Measurements from ENCODE around the gene PTPN13. TPM values are rescaled to one million over a fixed set of nuclear protein-coding genes. Genes with fewer than 3 reads are reported as not detected.

The PTPN13 gene
- total and polyA plus RNA-seq, 4 donors, result 21.7 to 170 (median 44.6) TPM

- H3K36me3 ChIP-seq (ENCODE audit: control insufficient read depth, insufficient read depth, low read length), result no peaks in the 10 kb centered on the region
- no peaks in the 10 kb centered on the region for H3K4me1 ChIP-seq (ENCODE audit: control insufficient read depth, insufficient read depth, low read length)
- no peaks in the 10 kb centered on the region for H3K27me3 ChIP-seq (ENCODE audit: control insufficient read depth, insufficient read depth, low read length)
- no peak overlapping the region for H3K4me3 ChIP-seq (ENCODE audit: low read depth, low read length)
- no peaks in the 10 kb centered on the region for H3K9me3 ChIP-seq (ENCODE audit: control insufficient read depth, insufficient read depth, low read length)
- WGBS (ENCODE audit: insufficient coverage), result no CpG with 5 or more reads among the region's 2 CpGs
- peak in 1 of 6 donors; percentile 19 for DNase-seq (ENCODE audit: low read depth in 4 of 6, low spot score in 6 of 6)
- H3K27ac ChIP-seq (ENCODE audit: low read depth, low read length), result no peak overlapping the region
Measured at GRCh38 chr4:86560447-86560846, 33.7 kb upstream of the PTPN13 start.

- no peak overlapping the region for H3K4me3 ChIP-seq (ENCODE audit: low read depth, low read length)
- no peak overlapping the region for H3K27ac ChIP-seq (ENCODE audit: low read depth, low read length)
- DNase-seq (ENCODE audit: low read depth in 4 of 6, low spot score in 6 of 6), result no peak
- no peaks in the 10 kb centered on the region for H3K27me3 ChIP-seq (ENCODE audit: control insufficient read depth, insufficient read depth, low read length)
- no peaks in the 10 kb centered on the region for H3K36me3 ChIP-seq (ENCODE audit: control insufficient read depth, insufficient read depth, low read length)
- no CpG with 5 or more reads among the region's 1 CpG for WGBS (ENCODE audit: insufficient coverage)
- no peaks in the 10 kb centered on the region for H3K4me1 ChIP-seq (ENCODE audit: control insufficient read depth, insufficient read depth, low read length)
- H3K9me3 ChIP-seq (ENCODE audit: control insufficient read depth, insufficient read depth, low read length), result no peaks in the 10 kb centered on the region
Measured at GRCh38 chr4:86561256-86561655, 32.9 kb upstream of the PTPN13 start.

- no peak overlapping the region for H3K4me3 ChIP-seq (ENCODE audit: low read depth, low read length)
- H3K9me3 ChIP-seq (ENCODE audit: control insufficient read depth, insufficient read depth, low read length), result no peaks in the 10 kb centered on the region
- no peak overlapping the region for H3K27ac ChIP-seq (ENCODE audit: low read depth, low read length)
- DNase-seq (ENCODE audit: low read depth in 4 of 6, low spot score in 6 of 6), result no peak
- H3K27me3 ChIP-seq (ENCODE audit: control insufficient read depth, insufficient read depth, low read length), result no peaks in the 10 kb centered on the region
- no CpG with 5 or more reads among the region's 2 CpGs for WGBS (ENCODE audit: insufficient coverage)
- H3K4me1 ChIP-seq (ENCODE audit: control insufficient read depth, insufficient read depth, low read length), result no peaks in the 10 kb centered on the region
- no peaks in the 10 kb centered on the region for H3K36me3 ChIP-seq (ENCODE audit: control insufficient read depth, insufficient read depth, low read length)
Measured at GRCh38 chr4:86563416-86563815, 30.7 kb upstream of the PTPN13 start.

GRCh38 chr4:86564795-86565194 is 29.3 kb upstream of the PTPN13 start:
- WGBS (ENCODE audit: insufficient coverage), result 84% methylated on average over 2 of the region's 5 CpGs
- Histone ChIP-seq H3K4me3 (ENCODE audit: low read depth, low read length) (no peak overlapping the region), H3K9me3 (ENCODE audit: control insufficient read depth, insufficient read depth, low read length) (no peaks in the 10 kb centered on the region), H3K27me3 (ENCODE audit: control insufficient read depth, insufficient read depth, low read length) (no peaks in the 10 kb centered on the region), H3K27ac (ENCODE audit: low read depth, low read length) (no peak overlapping the region), H3K36me3 (ENCODE audit: control insufficient read depth, insufficient read depth, low read length) (no peaks in the 10 kb centered on the region), H3K4me1 (ENCODE audit: control insufficient read depth, insufficient read depth, low read length) (no peaks in the 10 kb centered on the region)
- peak in 2 of 6 donors; percentile 5 to 11 for DNase-seq (ENCODE audit: low read depth in 4 of 6, low spot score in 6 of 6)

GRCh38 chr4:86565651-86566050 is 28.5 kb upstream of the PTPN13 start:
- Histone ChIP-seq H3K4me3 (ENCODE audit: low read depth, low read length) (no peak overlapping the region), H3K27me3 (ENCODE audit: control insufficient read depth, insufficient read depth, low read length) (no peaks in the 10 kb centered on the region), H3K9me3 (ENCODE audit: control insufficient read depth, insufficient read depth, low read length) (no peaks in the 10 kb centered on the region), H3K36me3 (ENCODE audit: control insufficient read depth, insufficient read depth, low read length) (no peaks in the 10 kb centered on the region), H3K4me1 (ENCODE audit: control insufficient read depth, insufficient read depth, low read length) (no peaks in the 10 kb centered on the region), H3K27ac (ENCODE audit: low read depth, low read length) (no peak overlapping the region)
- no peak for DNase-seq (ENCODE audit: low read depth in 4 of 6, low spot score in 6 of 6)
- WGBS (ENCODE audit: insufficient coverage), result 86% methylated on average over 2 of the region's 2 CpGs

- WGBS (ENCODE audit: insufficient coverage), result 90% methylated on average over 2 of the region's 6 CpGs
- H3K9me3 ChIP-seq (ENCODE audit: control insufficient read depth, insufficient read depth, low read length), result no peaks in the 10 kb centered on the region
Measured at GRCh38 chr4:86569103-86569870, 24.8 kb upstream of the PTPN13 start.

GRCh38 chr4:86579941-86580340 is 14.2 kb upstream of the PTPN13 start:
- 100% methylated on average over 1 of the region's 6 CpGs for WGBS (ENCODE audit: insufficient coverage)
- Histone ChIP-seq H3K27me3 (ENCODE audit: control insufficient read depth, insufficient read depth, low read length) (no peaks in the 10 kb centered on the region), H3K4me3 (ENCODE audit: low read depth, low read length) (no peak overlapping the region), H3K27ac (ENCODE audit: low read depth, low read length) (no peak overlapping the region), H3K36me3 (ENCODE audit: control insufficient read depth, insufficient read depth, low read length) (no peaks in the 10 kb centered on the region), H3K9me3 (ENCODE audit: control insufficient read depth, insufficient read depth, low read length) (no peaks in the 10 kb centered on the region), H3K4me1 (ENCODE audit: control insufficient read depth, insufficient read depth, low read length) (no peaks in the 10 kb centered on the region)
- DNase-seq (ENCODE audit: low read depth in 4 of 6, low spot score in 6 of 6), result no peak

More at GRCh38 chr4:86569103-86569870, 24.8 kb upstream of the PTPN13 start:
- Histone ChIP-seq H3K27me3 (ENCODE audit: control insufficient read depth, insufficient read depth, low read length) (no peaks in the 10 kb centered on the region), H3K4me3 (ENCODE audit: low read depth, low read length) (no peak overlapping the region), H3K36me3 (ENCODE audit: control insufficient read depth, insufficient read depth, low read length) (no peaks in the 10 kb centered on the region), H3K4me1 (ENCODE audit: control insufficient read depth, insufficient read depth, low read length) (no peaks in the 10 kb centered on the region), H3K27ac (ENCODE audit: low read depth, low read length) (no peak overlapping the region)
- DNase-seq (ENCODE audit: low read depth in 4 of 6, low spot score in 6 of 6), result no peak

- no peak overlapping the region for H3K4me3 ChIP-seq (ENCODE audit: low read depth, low read length)
Measured at GRCh38 chr4:86582410-86582809, 11.7 kb upstream of the PTPN13 start.

GRCh38 chr4:86586160-86586572 is 7.9 kb upstream of the PTPN13 start:
- 90% methylated on average over 1 of the region's 4 CpGs for WGBS (ENCODE audit: insufficient coverage)
- no peaks in the 10 kb centered on the region for H3K9me3 ChIP-seq (ENCODE audit: control insufficient read depth, insufficient read depth, low read length)
- H3K4me1 ChIP-seq (ENCODE audit: control insufficient read depth, insufficient read depth, low read length), result no peaks in the 10 kb centered on the region
- no peaks in the 10 kb centered on the region for H3K36me3 ChIP-seq (ENCODE audit: control insufficient read depth, insufficient read depth, low read length)
- H3K27me3 ChIP-seq (ENCODE audit: control insufficient read depth, insufficient read depth, low read length), result no peaks in the 10 kb centered on the region
- H3K4me3 ChIP-seq (ENCODE audit: low read depth, low read length), result no peak overlapping the region
- no peak overlapping the region for H3K27ac ChIP-seq (ENCODE audit: low read depth, low read length)
- no peak for DNase-seq (ENCODE audit: low read depth in 4 of 6, low spot score in 6 of 6)

More at GRCh38 chr4:86582410-86582809, 11.7 kb upstream of the PTPN13 start:
- no peaks in the 10 kb centered on the region for H3K27me3 ChIP-seq (ENCODE audit: control insufficient read depth, insufficient read depth, low read length)
- no peak overlapping the region for H3K27ac ChIP-seq (ENCODE audit: low read depth, low read length)
- no peaks in the 10 kb centered on the region for H3K4me1 ChIP-seq (ENCODE audit: control insufficient read depth, insufficient read depth, low read length)
- WGBS (ENCODE audit: insufficient coverage), result 78% methylated on average over 1 of the region's 2 CpGs
- H3K9me3 ChIP-seq (ENCODE audit: control insufficient read depth, insufficient read depth, low read length), result no peaks in the 10 kb centered on the region
- peak in 2 of 6 donors; percentile 21 to 49 for DNase-seq (ENCODE audit: low read depth in 4 of 6, low spot score in 6 of 6)
- no peaks in the 10 kb centered on the region for H3K36me3 ChIP-seq (ENCODE audit: control insufficient read depth, insufficient read depth, low read length)

All from spinal cord (tissue), 10 donors.